ENCODE results near the gene TPCN2. TPM values are rescaled to one million over a fixed set of nuclear protein-coding genes. Genes with fewer than 3 reads are reported as not detected.

TPCN2 gene
- total RNA-seq, 4 donors from 2014 or later, result 12.2 to 30.7 (median 17.6) TPM

DNA sequence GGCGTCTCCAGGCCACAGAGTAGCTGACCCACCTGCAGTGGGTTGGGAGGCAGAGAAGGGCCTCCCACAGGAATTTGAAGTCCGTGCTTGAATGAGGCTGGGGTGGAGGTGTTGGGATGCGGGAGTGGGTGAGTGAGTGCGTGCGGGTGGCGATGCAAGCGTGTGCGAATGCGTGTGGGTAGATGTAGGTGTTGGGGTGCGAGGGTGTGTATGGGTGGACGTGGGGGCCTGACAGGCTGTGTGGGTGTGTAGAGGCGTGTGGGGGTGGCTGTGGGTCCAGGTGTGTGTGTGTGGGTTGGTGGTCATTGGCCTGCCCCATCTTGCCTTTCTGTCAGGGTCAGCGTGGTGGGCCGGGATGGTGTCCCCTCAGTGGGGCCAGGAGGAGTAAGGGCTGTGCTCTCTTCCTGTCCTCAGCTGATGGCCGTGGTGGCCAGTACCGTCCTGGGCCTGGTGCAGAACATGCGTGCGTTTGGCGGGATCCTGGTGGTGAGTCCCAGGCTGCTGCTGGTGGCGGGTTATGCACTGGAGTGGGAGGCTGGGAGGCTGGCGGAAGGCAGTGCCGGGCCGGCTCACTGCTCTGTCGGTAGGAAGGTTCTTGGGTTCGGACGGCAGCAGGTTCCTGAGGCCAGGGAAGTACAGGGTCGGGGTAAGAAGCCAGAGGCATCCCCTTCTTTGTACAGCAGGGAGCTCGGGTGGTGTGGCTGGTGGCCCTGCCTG, 35.0 kb downstream of the TPCN2 start:
- TF ChIP-seq, protein P1, sequence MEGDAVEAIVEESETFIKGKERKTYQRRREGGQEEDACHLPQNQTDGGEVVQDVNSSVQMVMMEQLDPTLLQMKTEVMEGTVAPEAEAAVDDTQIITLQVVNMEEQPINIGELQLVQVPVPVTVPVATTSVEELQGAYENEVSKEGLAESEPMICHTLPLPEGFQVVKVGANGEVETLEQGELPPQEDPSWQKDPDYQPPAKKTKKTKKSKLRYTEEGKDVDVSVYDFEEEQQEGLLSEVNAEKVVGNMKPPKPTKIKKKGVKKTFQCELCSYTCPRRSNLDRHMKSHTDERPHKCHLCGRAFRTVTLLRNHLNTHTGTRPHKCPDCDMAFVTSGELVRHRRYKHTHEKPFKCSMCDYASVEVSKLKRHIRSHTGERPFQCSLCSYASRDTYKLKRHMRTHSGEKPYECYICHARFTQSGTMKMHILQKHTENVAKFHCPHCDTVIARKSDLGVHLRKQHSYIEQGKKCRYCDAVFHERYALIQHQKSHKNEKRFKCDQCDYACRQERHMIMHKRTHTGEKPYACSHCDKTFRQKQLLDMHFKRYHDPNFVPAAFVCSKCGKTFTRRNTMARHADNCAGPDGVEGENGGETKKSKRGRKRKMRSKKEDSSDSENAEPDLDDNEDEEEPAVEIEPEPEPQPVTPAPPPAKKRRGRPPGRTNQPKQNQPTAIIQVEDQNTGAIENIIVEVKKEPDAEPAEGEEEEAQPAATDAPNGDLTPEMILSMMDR (IDR thresholded peaks at IDR 0.05; ENCODE audit: low read depth), result no peak

DNA sequence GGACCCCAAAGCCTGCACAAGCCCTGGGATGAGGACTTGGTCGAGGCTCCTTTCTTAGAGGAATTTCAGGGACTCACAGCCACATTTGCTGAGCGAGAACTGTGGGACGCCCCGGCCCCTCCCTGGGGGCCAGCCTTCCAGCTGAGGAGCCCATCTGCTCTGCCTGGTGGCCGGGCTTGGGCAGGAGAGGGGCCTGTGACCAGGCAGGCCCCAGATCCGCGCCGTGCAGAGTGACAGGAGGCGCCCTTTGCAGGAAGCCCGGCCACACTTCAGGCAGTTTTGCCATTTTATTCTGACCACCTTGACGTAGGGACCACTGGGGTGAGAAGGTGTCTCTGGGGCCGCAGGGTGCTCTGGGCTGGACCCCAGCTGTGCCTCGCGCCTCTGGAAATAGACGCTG, 35.6 kb downstream of the TPCN2 start:
- TF ChIP-seq, protein P1 (IDR thresholded peaks at IDR 0.05; ENCODE audit: low read depth), result no peak

DNA sequence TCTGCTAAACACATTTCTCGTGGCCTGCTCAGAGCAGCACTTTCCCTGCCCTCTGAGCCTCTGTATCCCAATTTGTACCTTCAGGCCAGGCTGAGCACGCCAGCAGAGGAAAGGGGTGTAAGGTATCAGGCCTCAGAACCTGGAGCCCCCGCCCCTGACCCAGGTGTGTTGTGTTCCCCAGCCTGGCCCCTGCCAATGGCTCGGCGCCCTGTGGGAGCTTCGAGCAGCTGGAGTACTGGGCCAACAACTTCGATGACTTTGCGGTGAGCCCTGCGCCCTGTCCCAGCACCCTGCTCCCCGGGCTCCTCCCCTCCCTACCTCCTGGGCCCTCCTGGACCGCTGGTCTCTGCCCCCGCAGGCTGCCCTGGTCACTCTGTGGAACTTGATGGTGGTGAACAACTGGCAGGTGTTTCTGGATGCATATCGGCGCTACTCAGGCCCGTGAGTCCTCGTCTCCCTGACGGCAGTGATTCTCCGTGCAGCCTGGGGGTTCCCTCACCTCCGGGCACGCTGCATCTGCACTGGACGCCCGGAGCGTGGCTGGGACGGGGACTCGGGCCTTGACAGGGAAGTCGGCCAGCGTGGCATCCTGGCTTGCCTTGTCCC, 36.9 kb downstream of the TPCN2 start:
- TF ChIP-seq, protein P1 (IDR thresholded peaks at IDR 0.05; ENCODE audit: low read depth), result no peak

DNA sequence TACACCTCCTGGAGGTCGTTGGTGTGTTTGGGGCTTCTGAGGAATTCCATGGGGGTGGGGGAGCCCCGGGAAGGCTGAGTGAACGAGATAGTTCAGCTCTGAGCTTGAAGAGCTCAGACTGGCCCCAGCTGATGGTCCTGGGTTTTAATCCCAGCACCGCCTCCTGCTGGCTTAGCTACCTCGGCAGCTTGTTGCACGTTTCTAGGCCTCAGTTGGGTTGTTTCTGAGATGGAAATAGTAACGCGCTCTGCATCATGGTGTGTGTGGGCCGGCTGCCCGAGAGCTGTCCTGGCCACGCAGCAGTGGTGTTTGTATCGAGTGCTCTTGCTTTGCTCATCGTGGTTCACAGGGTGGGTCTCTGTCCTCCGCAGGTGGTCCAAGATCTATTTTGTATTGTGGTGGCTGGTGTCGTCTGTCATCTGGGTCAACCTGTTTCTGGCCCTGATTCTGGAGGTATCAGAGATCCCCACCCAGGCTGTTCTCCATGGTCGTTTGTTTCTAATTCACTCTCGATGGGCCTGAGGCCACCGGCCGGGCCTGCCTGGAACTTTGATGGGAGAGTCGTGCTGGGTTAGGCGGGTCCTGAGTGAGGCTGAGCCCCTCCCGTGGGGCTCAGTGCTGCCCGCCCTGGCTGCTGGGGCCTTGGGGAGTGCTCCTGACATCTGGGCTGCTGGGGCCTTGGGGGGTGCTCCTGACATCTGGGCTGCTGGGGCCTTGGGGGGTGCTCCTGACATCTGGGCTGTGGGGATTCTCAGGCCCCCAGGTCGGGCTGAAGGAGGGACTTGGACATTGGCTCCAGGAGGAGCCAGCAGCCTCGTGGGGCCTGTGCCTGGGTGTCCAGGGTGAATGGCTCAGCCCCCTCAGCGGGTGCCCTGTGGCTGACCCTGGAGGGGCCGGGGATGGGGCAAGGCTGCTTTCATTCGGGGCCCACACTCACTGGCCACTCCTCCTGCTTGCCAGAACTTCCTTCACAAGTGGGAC, 37.7 kb downstream of the TPCN2 start:
- TF ChIP-seq, protein P1 (IDR thresholded peaks at IDR 0.05; ENCODE audit: low read depth), result no peak

DNA sequence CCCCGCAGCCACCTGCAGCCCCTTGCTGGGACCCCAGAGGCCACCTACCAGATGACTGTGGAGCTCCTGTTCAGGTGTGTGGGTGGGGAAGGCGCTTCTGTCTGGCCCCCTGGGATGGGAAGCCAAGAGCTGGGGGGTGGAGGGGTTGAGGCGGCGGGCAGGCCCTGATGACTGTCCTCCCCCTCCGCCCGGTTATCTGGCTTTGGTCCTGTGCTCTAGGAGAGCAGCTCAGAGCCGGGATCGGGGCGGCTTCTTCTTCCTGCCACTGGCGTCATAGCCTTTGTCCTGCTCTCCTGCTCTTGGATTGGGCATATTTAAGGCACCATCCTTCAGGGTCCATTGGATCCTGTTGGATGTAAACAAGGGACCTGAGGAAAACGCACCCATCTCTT, 38.4 kb downstream of the TPCN2 start:
- TF ChIP-seq, protein P1 (IDR thresholded peaks at IDR 0.05; ENCODE audit: low read depth), result no peak

DNA sequence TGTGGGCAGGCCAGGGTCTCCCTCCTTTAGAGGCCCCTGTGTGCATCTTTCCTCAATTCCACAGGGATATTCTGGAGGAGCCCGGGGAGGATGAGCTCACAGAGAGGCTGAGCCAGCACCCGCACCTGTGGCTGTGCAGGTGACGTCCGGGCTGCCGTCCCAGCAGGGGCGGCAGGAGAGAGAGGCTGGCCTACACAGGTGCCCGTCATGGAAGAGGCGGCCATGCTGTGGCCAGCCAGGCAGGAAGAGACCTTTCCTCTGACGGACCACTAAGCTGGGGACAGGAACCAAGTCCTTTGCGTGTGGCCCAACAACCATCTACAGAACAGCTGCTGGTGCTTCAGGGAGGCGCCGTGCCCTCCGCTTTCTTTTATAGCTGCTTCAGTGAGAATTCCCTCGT, 39.1 kb downstream of the TPCN2 start:
- TF ChIP-seq, protein P1 (IDR thresholded peaks at IDR 0.05; ENCODE audit: low read depth), result no peak
